ENCODE results near the gene C1RL.

GRCh38 chr12:7072035-7072434 lies 37.0 kb downstream of the C1RL start:
- TF ChIP-seq EZH2phosphoT487 (IDR thresholded peaks at IDR 0.05; ENCODE audit: low read depth, severe bottlenecking, unreplicated experiment) (no peak), CTCF (IDR thresholded peaks at IDR 0.05; ENCODE audit: poor library complexity) (no peak), EZH2 (IDR thresholded peaks at IDR 0.05; ENCODE audit: borderline replicate concordance) (no peak)

Measured in hepatocyte (in vitro differentiated cells).